ENCODE data around the gene SRRT.

DNA sequence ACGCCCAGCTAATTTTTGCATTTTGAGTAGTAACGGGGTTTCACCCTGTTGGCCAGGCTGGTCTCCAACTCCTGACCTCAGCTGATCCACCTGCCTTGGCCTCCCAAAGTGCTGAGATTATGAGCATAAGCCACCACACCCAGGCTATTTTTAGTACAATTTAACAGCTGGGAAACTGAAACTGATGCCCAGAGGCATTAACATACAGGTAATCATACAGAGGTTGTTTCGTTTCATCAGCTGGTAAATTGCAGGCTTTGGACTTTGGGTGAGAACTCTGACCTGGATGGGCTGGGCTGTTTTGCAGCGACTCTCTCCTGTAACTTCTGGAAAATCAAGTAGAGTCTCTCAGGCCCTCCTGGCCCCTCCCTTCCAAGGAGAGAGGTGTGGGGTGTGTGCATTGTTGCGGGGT, 27.0 kb downstream of the SRRT start:
- TF ChIP-seq, protein P1, sequence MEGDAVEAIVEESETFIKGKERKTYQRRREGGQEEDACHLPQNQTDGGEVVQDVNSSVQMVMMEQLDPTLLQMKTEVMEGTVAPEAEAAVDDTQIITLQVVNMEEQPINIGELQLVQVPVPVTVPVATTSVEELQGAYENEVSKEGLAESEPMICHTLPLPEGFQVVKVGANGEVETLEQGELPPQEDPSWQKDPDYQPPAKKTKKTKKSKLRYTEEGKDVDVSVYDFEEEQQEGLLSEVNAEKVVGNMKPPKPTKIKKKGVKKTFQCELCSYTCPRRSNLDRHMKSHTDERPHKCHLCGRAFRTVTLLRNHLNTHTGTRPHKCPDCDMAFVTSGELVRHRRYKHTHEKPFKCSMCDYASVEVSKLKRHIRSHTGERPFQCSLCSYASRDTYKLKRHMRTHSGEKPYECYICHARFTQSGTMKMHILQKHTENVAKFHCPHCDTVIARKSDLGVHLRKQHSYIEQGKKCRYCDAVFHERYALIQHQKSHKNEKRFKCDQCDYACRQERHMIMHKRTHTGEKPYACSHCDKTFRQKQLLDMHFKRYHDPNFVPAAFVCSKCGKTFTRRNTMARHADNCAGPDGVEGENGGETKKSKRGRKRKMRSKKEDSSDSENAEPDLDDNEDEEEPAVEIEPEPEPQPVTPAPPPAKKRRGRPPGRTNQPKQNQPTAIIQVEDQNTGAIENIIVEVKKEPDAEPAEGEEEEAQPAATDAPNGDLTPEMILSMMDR (IDR thresholded peaks at IDR 0.05; ENCODE audit: low read depth, low read length, poor library complexity, severe bottlenecking) = no peak
- no peak for TF ChIP-seq EZH2phosphoT487 (IDR thresholded peaks at IDR 0.05; ENCODE audit: borderline replicate concordance, low read length)
